WTC11 (cell line): Measurements from ENCODE around the gene PLAGL1. TPM values are rescaled to one million over a fixed set of nuclear protein-coding genes. Genes with fewer than 3 reads are reported as not detected.

Experiments used
- ATAC-seq: fragments of 200-7000 bp; cut with Tn5 transposase; 2 replicates; pipeline ENCODE4 v1.10.0; 2021; ENCODE audit warnings: mild to moderate bottlenecking, moderate library complexity
- CTCF ChIA-PET: fragments of 300-600 bp; sonication (Branson Sonifier 250); formaldehyde crosslinking; loops from one replicate; lab custom pipeline; 2021; ENCODE audit warnings: antibody characterized with exemption; lab: Charles Lee
- POLR2A ChIA-PET: fragments of 350-600 bp; sonication (Branson Sonifier 250); formaldehyde crosslinking; loops from one replicate; lab custom pipeline; 2021; ENCODE audit warnings: antibody characterized with exemption; lab: Charles Lee
- DNase-seq: peaks from one replicate; pipeline ENCODE4 v3.0.0; 2021; ENCODE audit warnings: low spot score
- H3K27ac Mint-ChIP-seq: 2 replicates; pipeline ENCODE4 v1.8.0; 2021; ENCODE audit warnings: mixed read lengths
- H3K27me3 Mint-ChIP-seq: 2 replicates; pipeline ENCODE4 v1.8.0; 2021; ENCODE audit warnings: low read depth, mild to moderate bottlenecking, moderate library complexity, mixed read lengths
- H3K36me3 Mint-ChIP-seq: 2 replicates; pipeline ENCODE4 v1.8.0; 2021; ENCODE audit warnings: mixed read lengths
- H3K4me1 Mint-ChIP-seq: 2 replicates; pipeline ENCODE4 v1.8.0; 2022; ENCODE audit warnings: mixed read lengths
- H3K4me3 Mint-ChIP-seq: 2 replicates; pipeline ENCODE4 v1.8.0; 2021; ENCODE audit warnings: mild to moderate bottlenecking, moderate library complexity, mixed read lengths
- H3K9me3 Mint-ChIP-seq: 2 replicates; pipeline ENCODE4 v1.8.0; 2021; ENCODE audit warnings: mixed read lengths
- CBFB ChIP-seq: sonication (generic); formaldehyde crosslinking; IDR thresholded peaks from 2 replicates; pipeline ENCODE4 v1.8.1; 2022; ENCODE audit warnings: mild to moderate bottlenecking, low read depth, missing genetic modification reagents
- CREM ChIP-seq: sonication (generic); formaldehyde crosslinking; IDR thresholded peaks from 2 replicates; pipeline ENCODE4 v1.8.1; 2022; ENCODE audit warnings: mild to moderate bottlenecking, missing genetic modification reagents, moderate library complexity
- FOXJ3 ChIP-seq: sonication (generic); formaldehyde crosslinking; IDR thresholded peaks from 2 replicates; pipeline ENCODE4 v1.9.0; 2021; ENCODE audit warnings: missing genetic modification reagents, mild to moderate bottlenecking, borderline replicate concordance
- IRF2 ChIP-seq: sonication (generic); formaldehyde crosslinking; IDR thresholded peaks from 2 replicates; pipeline ENCODE4 v1.8.0; 2022; ENCODE audit warnings: low read depth, missing genetic modification reagents, borderline replicate concordance
- JUN ChIP-seq: sonication (generic); formaldehyde crosslinking; IDR thresholded peaks from 2 replicates; pipeline ENCODE4 v1.8.0; 2023; ENCODE audit warnings: mild to moderate bottlenecking, missing genetic modification reagents
- NR3C1 ChIP-seq: sonication (generic); formaldehyde crosslinking; conservative IDR thresholded peaks from 2 replicates; pipeline ENCODE4 v1.8.1; 2023; ENCODE audit warnings: low read depth, mild to moderate bottlenecking, missing genetic modification reagents
- SMAD4 ChIP-seq: sonication (generic); formaldehyde crosslinking; IDR thresholded peaks from 2 replicates; pipeline ENCODE4 v1.8.0; 2022; ENCODE audit warnings: mild to moderate bottlenecking, missing genetic modification reagents
- TEAD4 ChIP-seq: sonication (generic); formaldehyde crosslinking; IDR thresholded peaks from 2 replicates; pipeline ENCODE4 v1.8.0; 2022; ENCODE audit warnings: mild to moderate bottlenecking, missing genetic modification reagents
- ZNF263 ChIP-seq: sonication (generic); formaldehyde crosslinking; IDR thresholded peaks from 2 replicates; pipeline ENCODE4 v1.8.1; 2022; ENCODE audit warnings: low read depth, mild to moderate bottlenecking, moderate library complexity, missing genetic modification reagents
- total RNA-seq: library from RNA; stranded (reverse); gene quantifications from 3 replicates; pipeline ENCODE4 v1.2.3, GENCODE V29; 2021
- TF ChIP-seq, protein P1 (sequence below): sonication (generic); formaldehyde crosslinking; conservative IDR thresholded peaks from 2 replicates; pipeline ENCODE4 v1.8.1; 2022; ENCODE audit warnings: mild to moderate bottlenecking, missing genetic modification reagents
- TF ChIP-seq, protein P2 (sequence below): fragments of 250-450 bp; sonication (Bioruptor Pico); IDR thresholded peaks from 2 replicates; pipeline ENCODE4 v1.9.0; 2021; ENCODE audit warnings: mild to moderate bottlenecking
- TF ChIP-seq, protein P3 (sequence below): sonication (generic); formaldehyde crosslinking; IDR thresholded peaks from 2 replicates; pipeline ENCODE4 v1.8.0; 2022; ENCODE audit warnings: mild to moderate bottlenecking, missing genetic modification reagents
- TF ChIP-seq, protein P4 (sequence below): fragments of 250-450 bp; sonication (Bioruptor Pico); IDR thresholded peaks from 2 replicates; pipeline ENCODE4 v1.9.0; 2021; ENCODE audit warnings: mild to moderate bottlenecking, borderline replicate concordance
- TF ChIP-seq, protein P5 (sequence below): sonication (generic); formaldehyde crosslinking; IDR thresholded peaks from 2 replicates; pipeline ENCODE4 v1.8.1; 2022; ENCODE audit warnings: mild to moderate bottlenecking, moderate library complexity, missing genetic modification reagents
- TF ChIP-seq, protein P6 (sequence below): sonication (generic); formaldehyde crosslinking; IDR thresholded peaks from 2 replicates; pipeline ENCODE4 v1.8.1; 2022; ENCODE audit warnings: missing genetic modification reagents, borderline replicate concordance
- TF ChIP-seq, protein P7 (sequence below): fragments of 200-600 bp; IDR thresholded peaks from 2 replicates; pipeline ENCODE4 v1.8.0; 2022; ENCODE audit warnings: antibody characterized with exemption
- TF ChIP-seq, protein P8 (sequence below): sonication (generic); formaldehyde crosslinking; IDR thresholded peaks from 2 replicates; pipeline ENCODE4 v1.8.0; 2022; ENCODE audit warnings: mild to moderate bottlenecking, missing genetic modification reagents

Gene PLAGL1
- total RNA-seq, 1 experiment from 2014 or later: 1.6 TPM

DNA sequence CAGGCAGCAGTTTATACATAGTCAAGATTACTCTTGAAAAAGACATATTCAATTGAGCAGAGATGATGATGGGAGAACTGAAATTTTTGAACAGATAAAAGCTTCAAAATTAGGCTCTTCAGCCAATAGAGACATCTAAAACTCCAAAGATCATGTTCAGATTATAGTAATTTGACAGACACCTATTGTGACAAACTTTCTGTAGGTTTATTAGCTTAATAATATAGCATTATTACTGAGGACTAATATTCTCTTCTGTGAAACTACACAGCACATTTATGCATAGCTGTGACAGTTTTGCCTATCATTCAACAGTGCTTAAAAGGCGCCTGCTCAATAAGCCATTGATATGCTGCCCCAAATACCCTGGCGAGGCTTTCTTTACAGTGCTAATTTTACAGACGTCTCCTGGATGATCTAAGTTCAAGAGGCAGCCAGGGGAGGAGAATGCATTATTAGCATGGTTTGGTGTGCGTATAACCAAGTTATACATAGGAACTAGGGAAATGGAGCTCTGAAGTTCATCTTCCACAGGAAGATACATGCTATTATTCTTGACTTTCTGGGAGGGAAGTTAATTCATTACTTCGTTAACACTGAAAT, 21.5 kb downstream of the PLAGL1 start:
- ChIA-PET POLR2A (no interaction called here), CTCF (interaction anchor here (1.0 kb wide), 1 partner anchor 411 kb away, joined by 3 read pairs; no protein-coding TSS in a partner anchor)
- H3K27ac Mint-ChIP-seq: no peak overlapping the region
- DNase-seq (no peak), ATAC-seq (no peak)
- peaks cover 67% of the 10 kb centered on the region for H3K27me3 Mint-ChIP-seq
- H3K4me1 Mint-ChIP-seq: no peaks in the 10 kb centered on the region
- no peaks in the 10 kb centered on the region for H3K36me3 Mint-ChIP-seq
- no peak overlapping the region for H3K4me3 Mint-ChIP-seq
- TF ChIP-seq IRF2 (no peak), JUN (CRISPR knock-in tag) (no peak)
- TF ChIP-seq, protein P1, sequence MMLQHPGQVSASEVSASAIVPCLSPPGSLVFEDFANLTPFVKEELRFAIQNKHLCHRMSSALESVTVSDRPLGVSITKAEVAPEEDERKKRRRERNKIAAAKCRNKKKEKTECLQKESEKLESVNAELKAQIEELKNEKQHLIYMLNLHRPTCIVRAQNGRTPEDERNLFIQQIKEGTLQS (CRISPR knock-in tag): no peak
- no peaks in the 10 kb centered on the region for H3K9me3 Mint-ChIP-seq

DNA sequence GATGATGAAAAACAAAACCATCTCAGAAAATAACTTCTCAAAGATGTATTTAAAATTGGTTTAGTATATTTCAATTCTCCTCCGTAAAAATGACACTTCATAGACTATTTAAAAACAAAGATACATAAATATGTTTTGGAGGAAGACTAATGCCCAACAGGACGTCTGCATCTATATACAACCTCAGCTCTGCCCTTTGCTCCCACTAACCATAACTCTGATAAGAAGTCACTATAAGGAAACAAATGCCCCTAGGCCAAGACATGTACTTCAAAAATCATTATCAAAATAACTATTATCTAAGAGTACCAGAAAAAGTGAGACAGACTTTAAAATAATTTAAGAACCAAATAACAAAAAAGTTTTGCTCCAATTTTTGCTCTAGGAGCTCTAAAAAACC, 23.4 kb downstream of the PLAGL1 start:
- ChIA-PET CTCF (interaction anchor here (1.1 kb wide), 1 partner anchor 43 kb away, joined by 4 read pairs; no protein-coding TSS in a partner anchor), POLR2A (no interaction called here)
- Mint-ChIP-seq H3K9me3 (peaks cover 8% of the 10 kb centered on the region), H3K27ac (no peak overlapping the region), H3K36me3 (no peaks in the 10 kb centered on the region; the same call in 1 of the 2 replicates), H3K4me1 (no peaks in the 10 kb centered on the region), H3K4me3 (no peak overlapping the region), H3K27me3 (peaks cover 56% of the 10 kb centered on the region)
- TF ChIP-seq FOXJ3 (CRISPR knock-in tag) (no peak), ZNF263 (no peak), CREM (no peak), NR3C1 (CRISPR knock-in tag) (no peak), JUN (CRISPR knock-in tag) (no peak), TEAD4 (CRISPR knock-in tag) (no peak), CBFB (no peak), SMAD4 (CRISPR knock-in tag) (no peak)
- TF ChIP-seq, protein P2, sequence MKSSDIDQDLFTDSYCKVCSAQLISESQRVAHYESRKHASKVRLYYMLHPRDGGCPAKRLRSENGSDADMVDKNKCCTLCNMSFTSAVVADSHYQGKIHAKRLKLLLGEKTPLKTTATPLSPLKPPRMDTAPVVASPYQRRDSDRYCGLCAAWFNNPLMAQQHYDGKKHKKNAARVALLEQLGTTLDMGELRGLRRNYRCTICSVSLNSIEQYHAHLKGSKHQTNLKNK (CRISPR knock-in tag): no peak
- TF ChIP-seq, protein P3, sequence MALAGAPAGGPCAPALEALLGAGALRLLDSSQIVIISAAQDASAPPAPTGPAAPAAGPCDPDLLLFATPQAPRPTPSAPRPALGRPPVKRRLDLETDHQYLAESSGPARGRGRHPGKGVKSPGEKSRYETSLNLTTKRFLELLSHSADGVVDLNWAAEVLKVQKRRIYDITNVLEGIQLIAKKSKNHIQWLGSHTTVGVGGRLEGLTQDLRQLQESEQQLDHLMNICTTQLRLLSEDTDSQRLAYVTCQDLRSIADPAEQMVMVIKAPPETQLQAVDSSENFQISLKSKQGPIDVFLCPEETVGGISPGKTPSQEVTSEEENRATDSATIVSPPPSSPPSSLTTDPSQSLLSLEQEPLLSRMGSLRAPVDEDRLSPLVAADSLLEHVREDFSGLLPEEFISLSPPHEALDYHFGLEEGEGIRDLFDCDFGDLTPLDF (CRISPR knock-in tag): no peak
- TF ChIP-seq, protein P4, sequence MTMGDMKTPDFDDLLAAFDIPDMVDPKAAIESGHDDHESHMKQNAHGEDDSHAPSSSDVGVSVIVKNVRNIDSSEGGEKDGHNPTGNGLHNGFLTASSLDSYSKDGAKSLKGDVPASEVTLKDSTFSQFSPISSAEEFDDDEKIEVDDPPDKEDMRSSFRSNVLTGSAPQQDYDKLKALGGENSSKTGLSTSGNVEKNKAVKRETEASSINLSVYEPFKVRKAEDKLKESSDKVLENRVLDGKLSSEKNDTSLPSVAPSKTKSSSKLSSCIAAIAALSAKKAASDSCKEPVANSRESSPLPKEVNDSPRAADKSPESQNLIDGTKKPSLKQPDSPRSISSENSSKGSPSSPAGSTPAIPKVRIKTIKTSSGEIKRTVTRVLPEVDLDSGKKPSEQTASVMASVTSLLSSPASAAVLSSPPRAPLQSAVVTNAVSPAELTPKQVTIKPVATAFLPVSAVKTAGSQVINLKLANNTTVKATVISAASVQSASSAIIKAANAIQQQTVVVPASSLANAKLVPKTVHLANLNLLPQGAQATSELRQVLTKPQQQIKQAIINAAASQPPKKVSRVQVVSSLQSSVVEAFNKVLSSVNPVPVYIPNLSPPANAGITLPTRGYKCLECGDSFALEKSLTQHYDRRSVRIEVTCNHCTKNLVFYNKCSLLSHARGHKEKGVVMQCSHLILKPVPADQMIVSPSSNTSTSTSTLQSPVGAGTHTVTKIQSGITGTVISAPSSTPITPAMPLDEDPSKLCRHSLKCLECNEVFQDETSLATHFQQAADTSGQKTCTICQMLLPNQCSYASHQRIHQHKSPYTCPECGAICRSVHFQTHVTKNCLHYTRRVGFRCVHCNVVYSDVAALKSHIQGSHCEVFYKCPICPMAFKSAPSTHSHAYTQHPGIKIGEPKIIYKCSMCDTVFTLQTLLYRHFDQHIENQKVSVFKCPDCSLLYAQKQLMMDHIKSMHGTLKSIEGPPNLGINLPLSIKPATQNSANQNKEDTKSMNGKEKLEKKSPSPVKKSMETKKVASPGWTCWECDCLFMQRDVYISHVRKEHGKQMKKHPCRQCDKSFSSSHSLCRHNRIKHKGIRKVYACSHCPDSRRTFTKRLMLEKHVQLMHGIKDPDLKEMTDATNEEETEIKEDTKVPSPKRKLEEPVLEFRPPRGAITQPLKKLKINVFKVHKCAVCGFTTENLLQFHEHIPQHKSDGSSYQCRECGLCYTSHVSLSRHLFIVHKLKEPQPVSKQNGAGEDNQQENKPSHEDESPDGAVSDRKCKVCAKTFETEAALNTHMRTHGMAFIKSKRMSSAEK (CRISPR knock-in tag): no peak
- TF ChIP-seq, protein P5, sequence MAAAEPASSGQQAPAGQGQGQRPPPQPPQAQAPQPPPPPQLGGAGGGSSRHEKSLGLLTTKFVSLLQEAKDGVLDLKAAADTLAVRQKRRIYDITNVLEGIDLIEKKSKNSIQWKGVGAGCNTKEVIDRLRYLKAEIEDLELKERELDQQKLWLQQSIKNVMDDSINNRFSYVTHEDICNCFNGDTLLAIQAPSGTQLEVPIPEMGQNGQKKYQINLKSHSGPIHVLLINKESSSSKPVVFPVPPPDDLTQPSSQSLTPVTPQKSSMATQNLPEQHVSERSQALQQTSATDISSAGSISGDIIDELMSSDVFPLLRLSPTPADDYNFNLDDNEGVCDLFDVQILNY: no peak
- TF ChIP-seq, protein P6, sequence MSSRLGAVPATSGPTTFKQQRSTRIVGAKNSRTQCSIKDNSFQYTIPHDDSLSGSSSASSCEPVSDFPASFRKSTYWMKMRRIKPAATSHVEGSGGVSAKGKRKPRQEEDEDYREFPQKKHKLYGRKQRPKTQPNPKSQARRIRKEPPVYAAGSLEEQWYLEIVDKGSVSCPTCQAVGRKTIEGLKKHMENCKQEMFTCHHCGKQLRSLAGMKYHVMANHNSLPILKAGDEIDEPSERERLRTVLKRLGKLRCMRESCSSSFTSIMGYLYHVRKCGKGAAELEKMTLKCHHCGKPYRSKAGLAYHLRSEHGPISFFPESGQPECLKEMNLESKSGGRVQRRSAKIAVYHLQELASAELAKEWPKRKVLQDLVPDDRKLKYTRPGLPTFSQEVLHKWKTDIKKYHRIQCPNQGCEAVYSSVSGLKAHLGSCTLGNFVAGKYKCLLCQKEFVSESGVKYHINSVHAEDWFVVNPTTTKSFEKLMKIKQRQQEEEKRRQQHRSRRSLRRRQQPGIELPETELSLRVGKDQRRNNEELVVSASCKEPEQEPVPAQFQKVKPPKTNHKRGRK (CRISPR knock-in tag): no peak
- TF ChIP-seq, protein P7, sequence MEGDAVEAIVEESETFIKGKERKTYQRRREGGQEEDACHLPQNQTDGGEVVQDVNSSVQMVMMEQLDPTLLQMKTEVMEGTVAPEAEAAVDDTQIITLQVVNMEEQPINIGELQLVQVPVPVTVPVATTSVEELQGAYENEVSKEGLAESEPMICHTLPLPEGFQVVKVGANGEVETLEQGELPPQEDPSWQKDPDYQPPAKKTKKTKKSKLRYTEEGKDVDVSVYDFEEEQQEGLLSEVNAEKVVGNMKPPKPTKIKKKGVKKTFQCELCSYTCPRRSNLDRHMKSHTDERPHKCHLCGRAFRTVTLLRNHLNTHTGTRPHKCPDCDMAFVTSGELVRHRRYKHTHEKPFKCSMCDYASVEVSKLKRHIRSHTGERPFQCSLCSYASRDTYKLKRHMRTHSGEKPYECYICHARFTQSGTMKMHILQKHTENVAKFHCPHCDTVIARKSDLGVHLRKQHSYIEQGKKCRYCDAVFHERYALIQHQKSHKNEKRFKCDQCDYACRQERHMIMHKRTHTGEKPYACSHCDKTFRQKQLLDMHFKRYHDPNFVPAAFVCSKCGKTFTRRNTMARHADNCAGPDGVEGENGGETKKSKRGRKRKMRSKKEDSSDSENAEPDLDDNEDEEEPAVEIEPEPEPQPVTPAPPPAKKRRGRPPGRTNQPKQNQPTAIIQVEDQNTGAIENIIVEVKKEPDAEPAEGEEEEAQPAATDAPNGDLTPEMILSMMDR: no peak
- TF ChIP-seq, protein P8, sequence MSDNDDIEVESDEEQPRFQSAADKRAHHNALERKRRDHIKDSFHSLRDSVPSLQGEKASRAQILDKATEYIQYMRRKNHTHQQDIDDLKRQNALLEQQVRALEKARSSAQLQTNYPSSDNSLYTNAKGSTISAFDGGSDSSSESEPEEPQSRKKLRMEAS (CRISPR knock-in tag): no peak
- DNase-seq: no peak
- no peak for ATAC-seq
